Colonic mucosa (tissue), 4 donors: Measurements from ENCODE around the gene PEX19. TPM values are rescaled to one million over a fixed set of nuclear protein-coding genes. Genes with fewer than 3 reads are reported as not detected.

Source experiments
- DNase-seq: peaks from one replicate; pipeline ENCODE4 v3.0.0-alpha.2; 2020
- H3K27ac ChIP-seq: fragments of 200-600 bp; one replicate; pipeline ENCODE4 v1.8.0; 2021
- H3K27me3 ChIP-seq: fragments of 200-600 bp; one replicate; pipeline ENCODE4 v1.8.0; 2021
- H3K36me3 ChIP-seq: fragments of 200-600 bp; one replicate; pipeline ENCODE4 v1.8.0; 2021
- H3K4me1 ChIP-seq: fragments of 200-600 bp; one replicate; pipeline ENCODE4 v1.8.0; 2021; ENCODE audit warnings: mild to moderate bottlenecking
- H3K4me3 ChIP-seq: fragments of 200-600 bp; one replicate; pipeline ENCODE4 v1.8.0; 2021
- H3K9ac ChIP-seq, 2 donors: one replicate each; pipeline ENCODE4 v1.7.0; 2013; ENCODE audit warnings: control low read depth in 2 of 2, low read depth in 2 of 2, low read length in 2 of 2
- H3K9me3 ChIP-seq: fragments of 200-600 bp; one replicate; pipeline ENCODE4 v1.8.0; 2021
- intact Hi-C: fragments of 100-400 bp; cut with DNase I; formaldehyde crosslinking; loops from one replicate; pipeline ENCODE4 v1.14.1; 2022
- total RNA-seq, 2 donors: library from RNA; stranded (reverse); fragmentation: NEBNext Ultra II Directional in 1 of 2; extraction: Animal tissue kit (Norgen Biotek cat#: 25700) in 1 of 2; gene quantifications; one replicate each; pipeline ENCODE4 v1.2.1, GENCODE V29; 2021
- TF ChIP-seq, protein P1 (sequence below): fragments of 200-600 bp; IDR thresholded peaks from one replicate; pipeline ENCODE4 v1.8.0; 2022; ENCODE audit warnings: antibody characterized with exemption, mild to moderate bottlenecking
- donor health status: healthy.
- donor health status: DM: no; HTN: no; CAD: no.
- donor health status: DM: no; HTN: no; CAD: no.

Gene PEX19
- total RNA-seq, 2 donors from 2014 or later = 43.2 to 59.3 TPM

DNA sequence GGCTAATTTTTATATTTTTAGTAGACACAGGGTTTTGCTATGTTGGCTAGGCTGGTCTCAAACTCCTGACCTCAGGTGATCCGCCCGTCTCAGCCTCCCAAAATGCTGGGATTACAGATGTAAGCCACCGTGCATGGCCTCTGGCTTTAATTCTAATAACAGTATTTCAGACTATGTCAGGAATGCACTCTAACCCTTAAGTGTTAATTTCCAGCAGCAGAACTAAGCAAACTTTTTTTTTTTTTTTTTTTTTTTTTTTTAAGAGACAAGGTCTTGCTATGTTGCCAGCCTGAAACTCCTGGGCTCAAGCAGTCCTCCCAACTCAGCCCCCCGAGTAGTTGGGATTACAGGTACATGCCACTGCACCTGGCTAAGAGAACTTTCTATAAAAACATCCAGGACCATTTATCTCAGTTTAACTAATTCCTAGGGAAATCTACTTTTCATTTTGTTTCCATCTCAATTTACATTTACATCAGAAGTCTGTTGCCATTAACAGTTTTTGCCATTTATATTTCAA, 29.1 kb downstream of the PEX19 start:
- H3K27ac ChIP-seq = no peak overlapping the region
- H3K36me3 ChIP-seq = no peaks in the 10 kb centered on the region
- no peak overlapping the region for H3K9ac ChIP-seq
- H3K9me3 ChIP-seq = no peaks in the 10 kb centered on the region
- TF ChIP-seq, protein P1, sequence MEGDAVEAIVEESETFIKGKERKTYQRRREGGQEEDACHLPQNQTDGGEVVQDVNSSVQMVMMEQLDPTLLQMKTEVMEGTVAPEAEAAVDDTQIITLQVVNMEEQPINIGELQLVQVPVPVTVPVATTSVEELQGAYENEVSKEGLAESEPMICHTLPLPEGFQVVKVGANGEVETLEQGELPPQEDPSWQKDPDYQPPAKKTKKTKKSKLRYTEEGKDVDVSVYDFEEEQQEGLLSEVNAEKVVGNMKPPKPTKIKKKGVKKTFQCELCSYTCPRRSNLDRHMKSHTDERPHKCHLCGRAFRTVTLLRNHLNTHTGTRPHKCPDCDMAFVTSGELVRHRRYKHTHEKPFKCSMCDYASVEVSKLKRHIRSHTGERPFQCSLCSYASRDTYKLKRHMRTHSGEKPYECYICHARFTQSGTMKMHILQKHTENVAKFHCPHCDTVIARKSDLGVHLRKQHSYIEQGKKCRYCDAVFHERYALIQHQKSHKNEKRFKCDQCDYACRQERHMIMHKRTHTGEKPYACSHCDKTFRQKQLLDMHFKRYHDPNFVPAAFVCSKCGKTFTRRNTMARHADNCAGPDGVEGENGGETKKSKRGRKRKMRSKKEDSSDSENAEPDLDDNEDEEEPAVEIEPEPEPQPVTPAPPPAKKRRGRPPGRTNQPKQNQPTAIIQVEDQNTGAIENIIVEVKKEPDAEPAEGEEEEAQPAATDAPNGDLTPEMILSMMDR = no peak
- intact Hi-C loops = no loop called here
- no peak for DNase-seq
- no peaks in the 10 kb centered on the region for H3K4me1 ChIP-seq
- no peak overlapping the region for H3K4me3 ChIP-seq
- no peaks in the 10 kb centered on the region for H3K27me3 ChIP-seq

- Histone ChIP-seq H3K9me3 (no peaks in the 10 kb centered on the region), H3K36me3 (no peaks in the 10 kb centered on the region), H3K4me1 (no peaks in the 10 kb centered on the region), H3K27ac (no peak overlapping the region), H3K27me3 (no peaks in the 10 kb centered on the region), H3K9ac (no peak overlapping the region), H3K4me3 (no peak overlapping the region)
- intact Hi-C loops = loop anchor here (2.0 to 5.0 kb wide), 2 partner anchors 59 to 150 kb away; no protein-coding TSS in a partner anchor
- DNase-seq = peak; percentile 55
- TF ChIP-seq, protein P1 = peak; percentile 65
Measured at GRCh38 chr1:160251687-160252526, 33.0 kb downstream of the PEX19 start.

DNA sequence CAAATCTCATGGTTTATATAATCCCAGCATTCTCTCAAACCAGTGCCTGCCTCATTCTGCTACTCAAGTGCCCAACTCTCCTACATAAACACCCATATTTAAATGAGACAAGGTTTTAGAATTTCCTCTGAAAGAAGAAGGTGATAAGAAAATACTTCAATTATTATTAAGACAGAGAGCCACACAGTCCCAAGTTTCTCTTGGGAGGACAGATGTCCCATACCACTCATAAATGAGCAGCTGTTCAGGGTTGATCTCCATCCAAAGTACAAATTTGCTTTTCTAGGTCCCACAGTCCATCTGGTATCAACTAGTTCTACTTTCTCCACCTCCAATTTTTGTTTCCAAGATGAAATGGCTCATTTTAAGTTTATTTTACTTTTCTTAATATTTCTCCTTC, 33.9 kb downstream of the PEX19 start:
- no peaks in the 10 kb centered on the region for H3K36me3 ChIP-seq
- intact Hi-C loops = loop anchor here (2.0 to 5.0 kb wide), 2 partner anchors 58 to 149 kb away; no protein-coding TSS in a partner anchor
- TF ChIP-seq, protein P1 = no peak
- no peak for DNase-seq
- no peak overlapping the region for H3K9ac ChIP-seq
- H3K9me3 ChIP-seq = no peaks in the 10 kb centered on the region
- no peaks in the 10 kb centered on the region for H3K27me3 ChIP-seq
- H3K4me3 ChIP-seq = no peak overlapping the region
- H3K27ac ChIP-seq = no peak overlapping the region
- no peaks in the 10 kb centered on the region for H3K4me1 ChIP-seq

- H3K4me1 ChIP-seq = no peaks in the 10 kb centered on the region
- TF ChIP-seq, protein P1 = no peak
Measured at GRCh38 chr1:160247053-160247452, 37.9 kb downstream of the PEX19 start.

DNA sequence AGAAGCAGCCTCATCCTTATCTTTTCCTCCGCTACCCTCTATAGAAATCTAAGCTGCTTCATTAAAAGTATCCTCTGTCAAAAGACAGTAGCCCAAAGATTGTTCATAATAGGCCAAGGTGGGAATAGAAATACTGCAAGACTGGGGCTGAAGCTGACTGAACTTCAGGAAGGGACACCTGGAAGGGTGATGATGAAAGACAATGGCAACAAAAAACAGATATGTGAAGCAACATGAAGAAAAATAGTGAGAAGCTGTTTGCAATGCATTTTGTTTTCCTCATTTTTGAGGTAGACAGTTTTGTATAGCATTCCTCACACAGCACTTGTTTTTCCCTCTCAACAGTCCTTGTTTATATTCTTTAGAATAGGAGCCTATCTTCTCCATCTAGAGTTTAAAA, 39.5 kb downstream of the PEX19 start:
- H3K36me3 ChIP-seq = peaks cover 2% of the 10 kb centered on the region
- intact Hi-C loops = no loop called here

More at GRCh38 chr1:160247053-160247452, 37.9 kb downstream of the PEX19 start:
- H3K27me3 ChIP-seq = no peaks in the 10 kb centered on the region
- no peak overlapping the region for H3K27ac ChIP-seq
- intact Hi-C loops = no loop called here
- DNase-seq = no peak
- H3K9me3 ChIP-seq = no peaks in the 10 kb centered on the region
- no peaks in the 10 kb centered on the region for H3K36me3 ChIP-seq
- no peak overlapping the region for H3K9ac ChIP-seq
- no peak overlapping the region for H3K4me3 ChIP-seq

More for the DNA sequence above, 39.5 kb downstream of the PEX19 start:
- Histone ChIP-seq H3K9ac (no peak overlapping the region), H3K27ac (no peak overlapping the region), H3K4me3 (no peak overlapping the region), H3K27me3 (no peaks in the 10 kb centered on the region), H3K9me3 (no peaks in the 10 kb centered on the region), H3K4me1 (no peaks in the 10 kb centered on the region)
- TF ChIP-seq, protein P1 = no peak
- no peak for DNase-seq
